Measurements from ENCODE around the gene NIP7.

- TF ChIP-seq USF2 (IDR thresholded peaks at IDR 0.05; ENCODE audit: low read length), result no peak
- peak; percentile 63 to 89 (median 79) for TF ChIP-seq CTCF (IDR thresholded peaks at IDR 0.05; ENCODE audit: control extremely low read depth in 1 of 3, insufficient read depth in 1 of 3, low read depth in 1 of 3, low read length in 3 of 3)
- TF ChIP-seq RFX5 (IDR thresholded peaks at IDR 0.05; ENCODE audit: borderline replicate concordance, low read depth, low read length), result peak; percentile 28; the same call in 1 of the 2 replicates
- TF ChIP-seq POLR2AphosphoS5 (IDR thresholded peaks at IDR 0.05; ENCODE audit: low read depth, low read length), result peak; percentile 87; the same call in 1 of the 2 replicates
These were observed at the start of gene NIP7, which contains the start of gene COG8 for GRCh38 chr16:69339289-69340094.
